K562 (cell line): Measurements from ENCODE around the gene LMNB1. TPM values are rescaled to one million over a fixed set of nuclear protein-coding genes. Genes with fewer than 3 reads are reported as not detected.

ENCODE experiments used
- ATF7 ChIP-seq: fragments of 450-650 bp; IDR thresholded peaks from 2 replicates; pipeline ENCODE4 v1.7.1; 2014; ENCODE audit warnings: mild to moderate bottlenecking, moderate library complexity
- BRD4 ChIP-seq: fragments of 200-600 bp; sonication (generic); IDR thresholded peaks from 2 replicates; pipeline ENCODE4 v1.6.1; 2017; ENCODE audit warnings: inconsistent platforms
- C11orf30 ChIP-seq: fragments of 450-650 bp; IDR thresholded peaks from 2 replicates; pipeline ENCODE4 v1.6.1; 2016; ENCODE audit warnings: low read depth, mild to moderate bottlenecking
- CBFB ChIP-seq: sonication (generic); formaldehyde crosslinking; IDR thresholded peaks from 2 replicates; pipeline ENCODE4 v1.4.0; 2020; ENCODE audit warnings: mild to moderate bottlenecking, missing genetic modification reagents
- CBX5 ChIP-seq: IDR thresholded peaks from 2 replicates; pipeline ENCODE4 v1.6.1; 2014; ENCODE audit warnings: low read depth, borderline replicate concordance
- EWSR1 ChIP-seq: fragments of 450-650 bp; IDR thresholded peaks from 2 replicates; pipeline ENCODE4 v1.6.1; 2018; ENCODE audit warnings: borderline replicate concordance, mild to moderate bottlenecking, low read depth, moderate library complexity; ENCODE audit not compliant: partially characterized antibody
- KLF6 ChIP-seq: fragments of 250-450 bp; sonication (Bioruptor Pico); IDR thresholded peaks from 2 replicates; pipeline ENCODE4 v1.4.0; 2020; ENCODE audit warnings: mild to moderate bottlenecking, moderate library complexity, borderline replicate concordance
- LARP7 ChIP-seq: fragments of 450-650 bp; IDR thresholded peaks from 2 replicates; pipeline ENCODE4 v1.6.1; 2016
- MAFF ChIP-seq: IDR thresholded peaks from 2 replicates; pipeline ENCODE4 v1.6.1; 2012; ENCODE audit warnings: low read length, improper control_type of control experiment
- NR4A1 ChIP-seq, 2 experiments: fragments of 250-450 bp in 1 of 2; fragments of 450-650 bp in 1 of 2; sonication (Bioruptor Pico) in 1 of 2; IDR thresholded peaks; 2 replicates each; pipeline versions ENCODE4 v1.4.0 to v1.6.1; 2016 to 2020; ENCODE audit warnings: mild to moderate bottlenecking in 2 of 2, missing compliant biosample characterization in 1 of 2, missing genetic modification characterization in 1 of 2, moderate library complexity in 1 of 2
- POLR2A ChIP-seq: fragments of 450-650 bp; conservative IDR thresholded peaks from 2 replicates; pipeline ENCODE4 v1.6.1; 2016
- RBM34 ChIP-seq: fragments of 200-400 bp; formaldehyde crosslinking; IDR thresholded peaks from 2 replicates; pipeline ENCODE4 v1.6.1; 2018; ENCODE audit warnings: low read length, borderline replicate concordance; ENCODE audit not compliant: insufficient read depth
- TFAM ChIP-seq: fragments of 250-450 bp; sonication (Bioruptor Pico); conservative IDR thresholded peaks from 2 replicates; pipeline ENCODE4 v1.5.0; 2021; ENCODE audit warnings: mild to moderate bottlenecking, moderate library complexity
- U2AF1 ChIP-seq: fragments of 200-400 bp; formaldehyde crosslinking; optimal IDR thresholded peaks from 2 replicates; pipeline ENCODE3; 2017; ENCODE audit warnings: mild to moderate bottlenecking, low read depth, low read length, moderate library complexity
- ZC3H8 ChIP-seq: fragments of 450-650 bp; IDR thresholded peaks from 2 replicates; pipeline ENCODE4 v1.6.1; 2017
- ZZZ3 ChIP-seq: fragments of 450-650 bp; IDR thresholded peaks from 2 replicates; pipeline ENCODE4 v1.6.1; 2016; ENCODE audit warnings: antibody characterized with exemption, mild to moderate bottlenecking, moderate library complexity
- polyA plus RNA-seq, 8 experiments: library from polyadenylated mRNA; depleted of rRNA in 4 of 8; stranded (reverse) in 5 of 8; unstranded in 3 of 8; fragments of >200 nt; fragmentation: Nextera tagmentation in 2 of 8; fragmentation: Illumina TruSeq in 1 of 8; extraction: Ambion mirVana in 2 of 8; extraction: Trizol in 1 of 8; gene quantifications; 2 replicates each; pipeline versions ENCODE4 v1.2.1 to v1.2.3, GENCODE V29; 2011 to 2014; ENCODE audit warnings: inconsistent platforms in 1 of 8, missing spikeins in 1 of 8
- total RNA-seq, 7 experiments: library from RNA; depleted of rRNA in 6 of 7; stranded (reverse); fragments of >200 nt in 6 of 7; fragmentation: Illumina TruSeq in 2 of 7; extraction: Trizol in 2 of 7; gene quantifications; 2 replicates each; pipeline versions ENCODE4 v1.2.1 to v1.2.3, GENCODE V29; 2011 to 2021; ENCODE audit warnings: low replicate concordance in 1 of 7
- TF ChIP-seq, protein P1 (sequence below): fragments of 450-650 bp; IDR thresholded peaks from 2 replicates; pipeline ENCODE4 v1.6.1; 2017; ENCODE audit warnings: antibody characterized with exemption, mild to moderate bottlenecking
- TF ChIP-seq, protein P2 (sequence below): fragments of 450-650 bp; IDR thresholded peaks from 2 replicates; pipeline ENCODE4 v1.6.1; 2016; ENCODE audit warnings: low read depth, mild to moderate bottlenecking, moderate library complexity
- TF ChIP-seq, protein P3 (sequence below), 2 experiments: IDR thresholded peaks in 1 of 2; conservative IDR thresholded peaks in 1 of 2; 2 replicates each; pipeline ENCODE4 v1.6.1; 2016; ENCODE audit warnings: low read depth in 2 of 2, mild to moderate bottlenecking in 1 of 2, missing compliant biosample characterization in 1 of 2, missing genetic modification characterization in 1 of 2, moderate library complexity in 1 of 2
- TF ChIP-seq, protein P4 (sequence below): sonication (generic); formaldehyde crosslinking; IDR thresholded peaks from 2 replicates; pipeline ENCODE4 v1.8.0; 2022; ENCODE audit warnings: missing genetic modification reagents, mild to moderate bottlenecking, borderline replicate concordance
- TF ChIP-seq, protein P5 (sequence below): fragments of 450-650 bp; IDR thresholded peaks from one replicate; pipeline ENCODE4 v1.6.1; 2018; ENCODE audit warnings: mild to moderate bottlenecking, moderate library complexity; ENCODE audit not compliant: partially characterized antibody

The LMNB1 gene
- total and polyA plus RNA-seq, 9 of the 15 experiments (the other 6 are each of a cell fraction or from before 2014, with no cell fraction given) = 2.8 to 190 (median 131) TPM

DNA sequence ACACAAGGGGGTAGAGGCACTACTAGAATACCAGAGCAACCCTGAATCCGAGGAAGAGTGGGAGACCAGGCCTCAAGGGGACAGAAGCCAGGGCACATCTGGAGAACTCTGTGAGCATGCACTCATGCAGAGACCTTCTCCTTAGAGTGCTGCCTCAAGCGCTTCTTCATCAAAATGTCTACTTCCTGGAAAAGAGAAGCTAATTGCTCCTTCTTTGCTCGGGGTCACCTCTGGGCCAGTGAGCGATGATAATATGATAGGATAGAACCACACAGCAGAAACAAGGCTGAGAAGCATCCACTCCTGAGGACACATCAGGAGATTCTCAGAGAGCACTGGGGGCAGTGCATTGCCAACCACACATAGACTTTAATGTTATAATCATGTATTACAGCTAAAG, 23.7 kb upstream of the LMNB1 start (continued):
- TF ChIP-seq, protein P1, sequence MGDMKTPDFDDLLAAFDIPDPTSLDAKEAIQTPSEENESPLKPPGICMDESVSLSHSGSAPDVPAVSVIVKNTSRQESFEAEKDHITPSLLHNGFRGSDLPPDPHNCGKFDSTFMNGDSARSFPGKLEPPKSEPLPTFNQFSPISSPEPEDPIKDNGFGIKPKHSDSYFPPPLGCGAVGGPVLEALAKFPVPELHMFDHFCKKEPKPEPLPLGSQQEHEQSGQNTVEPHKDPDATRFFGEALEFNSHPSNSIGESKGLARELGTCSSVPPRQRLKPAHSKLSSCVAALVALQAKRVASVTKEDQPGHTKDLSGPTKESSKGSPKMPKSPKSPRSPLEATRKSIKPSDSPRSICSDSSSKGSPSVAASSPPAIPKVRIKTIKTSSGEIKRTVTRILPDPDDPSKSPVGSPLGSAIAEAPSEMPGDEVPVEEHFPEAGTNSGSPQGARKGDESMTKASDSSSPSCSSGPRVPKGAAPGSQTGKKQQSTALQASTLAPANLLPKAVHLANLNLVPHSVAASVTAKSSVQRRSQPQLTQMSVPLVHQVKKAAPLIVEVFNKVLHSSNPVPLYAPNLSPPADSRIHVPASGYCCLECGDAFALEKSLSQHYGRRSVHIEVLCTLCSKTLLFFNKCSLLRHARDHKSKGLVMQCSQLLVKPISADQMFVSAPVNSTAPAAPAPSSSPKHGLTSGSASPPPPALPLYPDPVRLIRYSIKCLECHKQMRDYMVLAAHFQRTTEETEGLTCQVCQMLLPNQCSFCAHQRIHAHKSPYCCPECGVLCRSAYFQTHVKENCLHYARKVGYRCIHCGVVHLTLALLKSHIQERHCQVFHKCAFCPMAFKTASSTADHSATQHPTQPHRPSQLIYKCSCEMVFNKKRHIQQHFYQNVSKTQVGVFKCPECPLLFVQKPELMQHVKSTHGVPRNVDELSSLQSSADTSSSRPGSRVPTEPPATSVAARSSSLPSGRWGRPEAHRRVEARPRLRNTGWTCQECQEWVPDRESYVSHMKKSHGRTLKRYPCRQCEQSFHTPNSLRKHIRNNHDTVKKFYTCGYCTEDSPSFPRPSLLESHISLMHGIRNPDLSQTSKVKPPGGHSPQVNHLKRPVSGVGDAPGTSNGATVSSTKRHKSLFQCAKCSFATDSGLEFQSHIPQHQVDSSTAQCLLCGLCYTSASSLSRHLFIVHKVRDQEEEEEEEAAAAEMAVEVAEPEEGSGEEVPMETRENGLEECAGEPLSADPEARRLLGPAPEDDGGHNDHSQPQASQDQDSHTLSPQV = peak; percentile 50
- TF ChIP-seq, protein P2, sequence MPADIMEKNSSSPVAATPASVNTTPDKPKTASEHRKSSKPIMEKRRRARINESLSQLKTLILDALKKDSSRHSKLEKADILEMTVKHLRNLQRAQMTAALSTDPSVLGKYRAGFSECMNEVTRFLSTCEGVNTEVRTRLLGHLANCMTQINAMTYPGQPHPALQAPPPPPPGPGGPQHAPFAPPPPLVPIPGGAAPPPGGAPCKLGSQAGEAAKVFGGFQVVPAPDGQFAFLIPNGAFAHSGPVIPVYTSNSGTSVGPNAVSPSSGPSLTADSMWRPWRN = no peak
- TF ChIP-seq LARP7 (no peak), ZC3H8 (no peak), TFAM (CRISPR knock-in tag) (no peak), EWSR1 (no peak), POLR2A (no peak), CBFB (no peak), KLF6 (no peak), CBX5 (no peak), ZZZ3 (no peak), RBM34 (no peak), NR4A1 (CRISPR knock-in tag; IDR thresholded peaks at IDR 0.05) (no peak), NR4A1 (tag; IDR thresholded peaks at IDR 0.05) (no peak), ATF7 (no peak), C11orf30 (no peak), U2AF1 (no peak), BRD4 (no peak), MAFF (no peak)
- TF ChIP-seq, protein P3, sequence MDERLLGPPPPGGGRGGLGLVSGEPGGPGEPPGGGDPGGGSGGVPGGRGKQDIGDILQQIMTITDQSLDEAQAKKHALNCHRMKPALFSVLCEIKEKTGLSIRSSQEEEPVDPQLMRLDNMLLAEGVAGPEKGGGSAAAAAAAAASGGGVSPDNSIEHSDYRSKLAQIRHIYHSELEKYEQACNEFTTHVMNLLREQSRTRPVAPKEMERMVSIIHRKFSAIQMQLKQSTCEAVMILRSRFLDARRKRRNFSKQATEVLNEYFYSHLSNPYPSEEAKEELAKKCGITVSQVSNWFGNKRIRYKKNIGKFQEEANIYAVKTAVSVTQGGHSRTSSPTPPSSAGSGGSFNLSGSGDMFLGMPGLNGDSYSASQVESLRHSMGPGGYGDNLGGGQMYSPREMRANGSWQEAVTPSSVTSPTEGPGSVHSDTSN (CRISPR knock-in tag; IDR thresholded peaks at IDR 0.05; ENCODE audit: low read depth) = no peak
- TF ChIP-seq, protein P3 (tag; conservative IDR thresholded peaks at IDR 0.05; ENCODE audit: low read depth) = no peak
- TF ChIP-seq, protein P4, sequence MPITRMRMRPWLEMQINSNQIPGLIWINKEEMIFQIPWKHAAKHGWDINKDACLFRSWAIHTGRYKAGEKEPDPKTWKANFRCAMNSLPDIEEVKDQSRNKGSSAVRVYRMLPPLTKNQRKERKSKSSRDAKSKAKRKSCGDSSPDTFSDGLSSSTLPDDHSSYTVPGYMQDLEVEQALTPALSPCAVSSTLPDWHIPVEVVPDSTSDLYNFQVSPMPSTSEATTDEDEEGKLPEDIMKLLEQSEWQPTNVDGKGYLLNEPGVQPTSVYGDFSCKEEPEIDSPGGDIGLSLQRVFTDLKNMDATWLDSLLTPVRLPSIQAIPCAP (CRISPR knock-in tag) = no peak
- TF ChIP-seq, protein P5, sequence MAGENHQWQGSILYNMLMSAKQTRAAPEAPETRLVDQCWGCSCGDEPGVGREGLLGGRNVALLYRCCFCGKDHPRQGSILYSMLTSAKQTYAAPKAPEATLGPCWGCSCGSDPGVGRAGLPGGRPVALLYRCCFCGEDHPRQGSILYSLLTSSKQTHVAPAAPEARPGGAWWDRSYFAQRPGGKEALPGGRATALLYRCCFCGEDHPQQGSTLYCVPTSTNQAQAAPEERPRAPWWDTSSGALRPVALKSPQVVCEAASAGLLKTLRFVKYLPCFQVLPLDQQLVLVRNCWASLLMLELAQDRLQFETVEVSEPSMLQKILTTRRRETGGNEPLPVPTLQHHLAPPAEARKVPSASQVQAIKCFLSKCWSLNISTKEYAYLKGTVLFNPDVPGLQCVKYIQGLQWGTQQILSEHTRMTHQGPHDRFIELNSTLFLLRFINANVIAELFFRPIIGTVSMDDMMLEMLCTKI = no peak
